ENCODE measurements around the gene STK32A. TPM values are rescaled to one million over a fixed set of nuclear protein-coding genes. Genes with fewer than 3 reads are reported as not detected.
"Not testable (repeated sequence)": the region's sequence is repeated elsewhere in the genome, so short reads cannot be mapped to it uniquely, and the experiment has no call there.

The STK32A gene
- polyA plus RNA-seq (ENCODE audit: insufficient read length in 12 of 12), result 1 to 10 TPM in 1 of 12 donors, under 1 TPM in 9, not detected in 2; 0.16 to 1.1 (median 0.44) TPM
- long read RNA-seq, donor 1, partial matches to known transcripts, result 0 of 2 reads
- long read RNA-seq, donor 1, other reads (novel, unspliced or antisense), result 0 of 2 reads
- long read RNA-seq, donor 2, result 0 reads
- long read RNA-seq, donor 3, result 0 reads
- long read RNA-seq, donor 4, result 0 reads
- long read RNA-seq, donor 5, result 0 reads
- long read RNA-seq, donor 6, result 0 reads
- long read RNA-seq, donor 7, result 0 reads
- long read RNA-seq, donor 8, result 0 reads
- long read RNA-seq, donor 9, partial matches to known transcripts, result 191 of 191 reads
- long read RNA-seq, donor 9, other reads (novel, unspliced or antisense), result 0 of 191 reads
- long read RNA-seq, donor 10, result 0 reads
- long read RNA-seq, donor 11, result 0 reads

GRCh38 chr5:147234825-147235635 is at the start of gene STK32A:
TSS of gene STK32A (plus strand) at chr5:147235026. CDS start at chr5:147239635, 4,609 bp downstream.
- DNase-seq, result no peak

GRCh38 chr5:147187099-147187540 is 47.7 kb upstream of the STK32A start:
- DNase-seq, result no peak

GRCh38 chr5:147188200-147189108 is 46.4 kb upstream of the STK32A start:
- peak; percentile 70 for DNase-seq

GRCh38 chr5:147189109-147189424 is 45.8 kb upstream of the STK32A start:
- no peak for DNase-seq

GRCh38 chr5:147190331-147190730 is 44.5 kb upstream of the STK32A start:
- DNase-seq, result no peak

- DNase-seq, result no peak
Observed at GRCh38 chr5:147193123-147193522, 41.7 kb upstream of the STK32A start.

GRCh38 chr5:147200004-147200403 is 34.8 kb upstream of the STK32A start:
- no peak for DNase-seq

GRCh38 chr5:147203213-147203612 is 31.6 kb upstream of the STK32A start:
- DNase-seq, result no peak

- no peak for DNase-seq
Observed at GRCh38 chr5:147204576-147204975, 30.2 kb upstream of the STK32A start.

GRCh38 chr5:147208134-147208533 is 26.7 kb upstream of the STK32A start:
- peak; percentile 25 for DNase-seq

- no peak for DNase-seq
Observed at GRCh38 chr5:147216552-147217154, 18.2 kb upstream of the STK32A start.

GRCh38 chr5:147223343-147223742 is 11.5 kb upstream of the STK32A start:
- DNase-seq, result no peak

- DNase-seq, result peak; percentile 42
Observed at GRCh38 chr5:147223948-147224791, 10.7 kb upstream of the STK32A start.

- no peak for DNase-seq
Observed at GRCh38 chr5:147225938-147226337, 8.9 kb upstream of the STK32A start.

- no peak for DNase-seq
Observed at GRCh38 chr5:147226512-147226911, 8.3 kb upstream of the STK32A start.

GRCh38 chr5:147234239-147234824 is 494 bp upstream of the STK32A start:
- no peak for DNase-seq

- DNase-seq, result no peak
Observed at GRCh38 chr5:147240266-147240985, 5.6 kb downstream of the STK32A start.

- not testable (repeated sequence) for DNase-seq
Observed at GRCh38 chr5:147243238-147243637, 8.4 kb downstream of the STK32A start.
